NCI-H524 (cell line): Measurements from ENCODE around the gene SHISA9.
A peak's percentile ranks its signal among the peaks of the same experiment; 100 is the strongest.

Experiments used
- DNase-seq, 2 experiments: peaks; one replicate each; lab custom pipeline; 2025; lab: John Stamatoyannopoulos, UW

The SHISA9 gene

DNA sequence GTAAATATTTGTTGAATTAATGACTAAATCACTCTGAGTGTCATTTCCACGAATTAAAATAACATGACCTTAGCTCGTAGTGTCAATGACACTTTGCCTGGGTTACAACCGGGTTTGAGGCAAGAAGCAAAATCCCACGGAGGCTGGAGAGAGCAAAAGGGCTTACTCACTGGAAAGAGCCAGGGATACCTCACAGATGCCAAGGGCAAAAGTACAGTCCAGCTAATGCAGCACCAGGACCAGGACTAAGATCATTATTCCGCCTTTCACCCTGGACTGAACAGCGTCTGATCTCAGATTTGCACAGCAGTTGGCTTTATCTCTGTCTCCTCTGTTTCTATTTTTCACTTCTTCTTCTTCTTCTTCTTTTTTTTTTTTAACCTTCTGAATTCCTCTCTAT is 175.5 kb downstream of the SHISA9 start:
- no peak for DNase-seq

DNA sequence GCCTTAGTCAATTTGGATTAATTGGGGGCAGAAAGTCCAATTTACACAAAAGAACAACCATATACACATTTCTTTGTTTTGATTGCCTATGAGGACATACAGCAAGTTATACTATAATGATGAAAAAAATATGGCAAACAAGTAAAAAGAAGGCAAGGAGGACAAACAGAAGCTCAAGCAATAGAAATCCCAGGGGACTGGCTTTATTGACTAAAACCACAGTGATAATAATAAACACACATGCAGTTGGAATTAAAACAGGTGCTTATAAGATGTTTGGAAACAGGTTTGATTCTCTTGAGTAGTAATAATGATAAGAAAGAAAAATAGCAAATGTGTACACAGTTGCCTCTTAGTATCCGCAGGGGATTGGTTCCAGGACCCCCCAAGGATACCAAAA is 176.4 kb downstream of the SHISA9 start:
- peak in 1 of 2 experiments; percentile 29 for DNase-seq

DNA sequence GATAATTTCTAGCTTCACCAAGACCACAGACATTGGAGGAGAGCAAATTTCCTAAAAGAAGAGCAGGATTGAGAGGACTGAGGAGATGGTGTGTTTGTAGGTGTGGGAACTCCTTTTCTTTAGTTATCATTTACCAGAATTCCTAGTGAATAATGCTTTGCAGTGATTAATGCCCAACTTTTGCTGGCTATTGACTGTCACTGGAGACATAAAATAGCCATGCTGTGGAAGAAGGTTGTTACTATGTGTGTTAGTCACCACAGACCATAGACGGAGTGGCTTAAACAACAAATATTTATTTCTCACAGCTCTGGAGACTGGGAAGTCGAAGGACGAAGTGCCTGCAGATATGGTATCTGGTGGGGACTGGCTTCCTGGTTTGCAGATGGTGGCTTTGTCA is 179.1 kb downstream of the SHISA9 start:
- DNase-seq: no peak

DNA sequence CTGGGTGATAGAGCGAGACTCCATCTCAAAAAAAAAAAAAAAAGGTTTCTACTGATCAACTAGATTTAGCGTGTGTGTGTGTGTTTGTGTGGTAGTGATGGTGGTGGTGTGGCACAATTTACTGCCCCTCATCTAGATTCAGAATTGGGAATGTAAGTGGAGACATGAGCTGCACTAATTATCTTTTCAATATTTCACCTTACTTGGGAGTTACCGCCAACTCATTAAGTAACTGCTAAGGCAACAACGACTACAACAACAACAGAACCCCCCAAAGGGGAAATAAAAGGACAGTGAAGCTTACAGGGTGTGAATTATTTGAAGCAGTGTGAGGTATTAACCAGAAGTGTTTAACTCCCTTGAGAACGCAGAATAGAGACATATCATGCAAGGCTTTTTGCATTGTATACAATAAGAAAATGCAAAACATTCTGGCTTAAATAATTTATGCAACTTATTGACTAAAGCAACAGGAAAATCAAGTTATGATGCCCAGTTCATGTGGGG is 180.5 kb downstream of the SHISA9 start:
- no peak for DNase-seq

DNA sequence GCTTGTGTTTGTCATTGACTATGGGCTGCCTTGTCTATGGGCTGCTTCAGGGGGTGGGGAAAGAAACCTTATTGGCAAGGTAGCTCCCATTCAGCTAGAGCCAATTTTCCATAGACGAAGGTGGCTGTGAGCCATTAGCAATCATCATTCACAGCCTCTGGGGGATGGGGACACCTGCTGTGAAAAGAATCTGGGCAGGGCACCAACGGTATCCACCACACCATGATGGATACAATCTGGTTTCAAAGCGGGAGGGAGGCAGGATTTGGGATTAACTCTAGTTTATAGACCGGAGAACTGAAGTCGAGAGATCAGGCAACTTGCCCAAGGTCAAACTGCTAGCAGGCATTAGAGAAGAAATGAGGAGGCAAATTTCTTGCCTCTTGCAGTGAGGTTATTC is 182.3 kb downstream of the SHISA9 start:
- DNase-seq: no peak

DNA sequence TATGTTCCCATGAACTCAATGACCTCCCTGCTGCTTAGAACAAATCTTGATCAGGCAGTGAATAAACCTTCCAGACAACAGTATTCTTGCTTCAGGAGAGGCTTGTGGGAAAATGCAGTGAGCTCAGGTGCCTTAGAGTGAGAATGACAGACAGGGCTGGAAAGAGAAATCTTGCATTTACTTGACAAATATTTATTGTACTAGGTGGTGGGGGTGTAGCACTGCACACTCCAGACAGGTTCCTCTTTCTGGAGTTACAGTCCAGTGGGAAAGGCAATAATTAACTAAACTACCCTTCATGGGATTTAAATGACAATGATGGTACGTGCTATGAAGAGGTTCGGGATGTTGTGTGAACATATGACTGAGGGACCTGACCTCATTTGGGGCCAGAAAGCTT is 182.9 kb downstream of the SHISA9 start:
- DNase-seq: no peak

DNA sequence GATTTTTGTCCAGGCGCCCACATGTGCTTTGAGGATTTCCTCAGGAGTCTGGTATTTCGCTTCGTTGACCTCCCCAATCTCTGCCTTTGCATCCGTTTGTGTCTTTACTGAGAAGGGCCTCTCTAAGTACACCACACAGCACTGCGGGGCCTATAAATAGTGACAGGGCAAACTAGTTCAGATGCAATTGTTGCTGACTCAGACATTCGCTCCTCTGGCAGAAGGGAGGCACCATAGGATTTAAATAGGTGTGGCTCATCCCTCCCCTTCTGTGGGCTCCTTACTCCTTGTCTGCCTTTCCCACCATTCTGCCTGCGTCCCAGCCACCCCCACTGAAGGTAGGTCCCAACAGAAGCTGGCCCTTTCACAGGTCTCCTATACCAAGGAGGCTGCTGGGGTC is 192.3 kb downstream of the SHISA9 start:
- no peak for DNase-seq

DNA sequence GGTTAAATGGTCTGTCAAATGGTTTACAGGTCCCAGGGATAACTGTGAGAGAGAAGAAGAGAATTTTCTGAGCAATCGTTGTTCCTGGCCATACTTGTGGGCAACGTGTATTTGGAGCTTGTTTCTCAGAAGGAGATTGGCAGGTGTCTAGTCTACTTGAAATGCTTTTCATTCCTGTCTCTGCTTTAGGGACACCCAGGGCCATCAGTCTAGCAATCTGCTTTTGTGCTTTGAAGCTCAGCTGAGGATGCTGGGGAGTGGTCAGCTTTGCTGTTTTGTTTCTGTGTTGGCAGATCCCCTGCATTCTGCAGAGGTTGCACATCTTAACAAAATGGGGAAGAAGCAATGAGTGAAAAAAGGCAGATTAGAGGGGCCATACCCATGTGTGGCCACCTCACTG is 193.7 kb downstream of the SHISA9 start:
- no peak for DNase-seq

DNA sequence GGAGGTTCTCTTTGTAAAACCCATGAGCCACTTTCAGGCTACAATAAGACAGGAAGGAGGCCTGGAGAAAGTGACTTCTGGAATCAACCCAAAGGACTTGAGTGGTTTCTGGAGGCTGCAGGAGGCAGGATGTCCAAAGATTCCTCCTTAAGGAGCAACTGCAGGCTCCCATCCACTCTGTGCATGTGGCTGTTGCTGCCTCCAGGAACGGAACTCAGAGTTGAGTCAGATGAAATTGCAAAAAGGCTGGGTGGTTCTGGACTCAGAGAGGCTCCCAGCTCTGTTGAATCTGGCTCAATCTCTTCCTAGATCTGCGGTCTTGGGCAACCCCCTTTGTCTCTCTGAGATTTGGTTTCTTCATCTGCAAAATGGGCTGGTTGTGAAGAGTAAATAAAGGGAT is 197.1 kb downstream of the SHISA9 start:
- no peak for DNase-seq

DNA sequence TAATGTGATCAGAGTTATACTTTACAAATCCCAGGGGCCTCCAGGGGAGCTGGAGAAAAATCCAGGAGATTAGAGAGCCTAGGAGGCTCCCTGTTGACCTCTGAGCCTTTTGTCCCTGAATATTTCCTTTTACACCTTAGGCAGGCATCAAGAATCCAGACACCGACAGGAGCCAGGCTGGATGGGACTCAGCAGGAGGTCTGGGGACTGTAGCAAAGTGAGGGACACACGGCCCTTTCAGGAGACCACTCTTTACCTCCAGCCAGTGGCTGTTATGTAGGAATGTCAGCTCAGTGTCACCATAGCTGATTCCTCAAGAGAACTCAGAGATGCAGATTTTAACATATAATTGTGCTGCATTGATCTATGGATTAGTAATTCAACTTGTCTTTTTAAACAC is 198.4 kb downstream of the SHISA9 start:
- no peak for DNase-seq

DNA sequence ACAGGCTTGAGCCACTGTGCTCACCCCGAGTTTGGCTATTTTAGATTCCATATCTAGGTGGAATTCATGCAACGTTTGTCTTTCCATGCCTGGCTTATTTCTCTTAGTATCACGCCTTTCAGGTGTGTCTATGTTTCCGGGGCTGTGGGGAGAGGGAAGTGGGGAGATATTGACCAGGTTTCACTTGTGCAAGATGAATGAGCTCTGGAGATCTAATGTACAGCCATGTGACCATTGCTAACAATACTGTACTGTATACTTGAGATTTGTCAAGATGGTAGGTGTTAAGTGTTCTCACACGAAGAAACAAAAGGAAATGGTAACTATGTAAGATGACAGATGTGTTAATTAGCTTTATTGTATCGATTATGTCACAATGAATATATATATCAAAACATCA is 199.6 kb downstream of the SHISA9 start:
- DNase-seq: no peak

DNA sequence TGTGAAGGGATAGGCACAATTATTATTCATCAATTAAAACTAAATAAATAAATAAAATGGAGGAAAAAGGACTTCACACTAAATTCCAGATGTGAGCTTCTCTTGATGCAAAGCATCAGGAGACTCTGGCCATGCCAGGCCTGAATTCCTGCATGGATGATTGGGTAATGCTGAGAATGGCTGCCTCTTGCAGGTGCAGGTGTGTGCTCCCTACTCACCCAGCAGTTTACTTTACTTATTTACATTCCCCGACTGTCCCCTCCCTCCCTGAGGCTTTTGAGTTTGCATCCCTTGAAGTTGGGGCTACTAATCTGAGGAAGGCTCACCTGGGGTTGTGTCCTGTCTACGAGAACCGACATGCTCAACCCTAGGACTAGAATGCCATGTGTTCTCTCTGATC is 200.4 kb downstream of the SHISA9 start:
- DNase-seq: no peak

DNA sequence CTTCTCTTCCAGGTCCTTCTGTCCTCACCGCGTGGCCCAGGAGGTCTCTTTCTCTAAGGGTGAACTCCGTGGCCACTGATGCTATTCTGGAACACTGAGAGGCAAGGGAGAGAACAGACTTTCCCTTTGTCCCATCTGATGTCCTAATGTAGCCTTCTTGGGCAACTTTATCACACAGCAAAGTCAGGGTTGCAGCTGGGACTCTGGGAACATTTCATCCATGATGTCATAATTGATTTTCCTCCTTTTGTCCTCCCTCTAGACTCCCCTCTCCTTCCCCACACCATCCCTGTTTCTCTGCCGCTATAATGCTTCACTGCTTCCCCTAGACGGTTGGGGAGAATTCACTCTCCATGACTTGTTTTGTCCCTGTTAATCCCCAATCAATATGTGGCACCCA is 201.0 kb downstream of the SHISA9 start:
- no peak for DNase-seq

DNA sequence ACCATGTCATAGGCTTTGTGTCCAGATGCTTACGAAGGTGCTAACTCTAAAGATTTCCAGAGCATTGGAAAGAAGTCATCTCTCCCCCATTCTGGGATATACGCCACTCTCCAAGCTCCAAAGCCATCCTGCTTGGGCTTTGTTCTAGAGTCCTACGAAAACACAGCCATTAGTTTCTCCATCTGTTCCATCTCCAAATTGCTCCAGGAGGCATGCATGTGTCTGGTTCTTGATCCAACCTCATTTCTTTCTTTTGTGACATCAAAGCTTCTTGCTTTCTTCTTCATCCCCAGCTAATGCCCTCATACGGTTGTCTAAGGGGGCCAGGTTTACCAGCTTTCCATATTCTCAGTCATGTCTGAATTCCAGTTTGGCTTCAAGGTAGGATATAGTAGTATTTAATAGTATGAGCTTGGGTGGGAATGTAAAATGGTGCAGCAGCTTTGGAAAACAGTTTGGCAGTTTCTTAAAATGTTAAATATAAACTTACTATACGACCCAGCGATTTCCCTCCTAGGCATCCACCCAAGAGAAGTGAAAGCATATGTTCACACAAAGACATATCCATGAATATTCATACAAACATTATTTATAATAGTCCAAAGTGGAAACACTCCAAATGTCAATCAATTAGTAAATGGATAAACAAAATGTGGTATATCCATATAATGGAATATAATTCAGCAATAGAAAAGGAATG is 202.6 kb downstream of the SHISA9 start:
- DNase-seq: no peak

DNA sequence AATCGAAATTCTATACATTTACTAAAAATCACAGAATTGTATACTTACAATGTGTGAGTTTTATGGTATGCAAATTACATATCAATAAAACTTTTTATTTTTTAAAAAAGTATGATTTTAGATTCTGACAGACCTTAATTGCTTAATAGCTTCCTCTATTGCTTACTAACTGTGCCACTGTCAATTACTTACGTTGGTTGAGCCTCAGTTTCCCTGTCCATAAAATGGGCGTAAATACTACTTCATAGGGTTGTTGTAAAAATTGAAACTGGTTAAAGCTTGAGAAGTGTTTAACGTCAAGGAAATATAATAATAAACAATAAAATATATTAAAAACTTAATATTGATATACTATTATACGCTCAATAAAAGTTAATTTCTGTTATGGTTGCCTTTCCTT is 203.4 kb downstream of the SHISA9 start:
- DNase-seq: no peak

DNA sequence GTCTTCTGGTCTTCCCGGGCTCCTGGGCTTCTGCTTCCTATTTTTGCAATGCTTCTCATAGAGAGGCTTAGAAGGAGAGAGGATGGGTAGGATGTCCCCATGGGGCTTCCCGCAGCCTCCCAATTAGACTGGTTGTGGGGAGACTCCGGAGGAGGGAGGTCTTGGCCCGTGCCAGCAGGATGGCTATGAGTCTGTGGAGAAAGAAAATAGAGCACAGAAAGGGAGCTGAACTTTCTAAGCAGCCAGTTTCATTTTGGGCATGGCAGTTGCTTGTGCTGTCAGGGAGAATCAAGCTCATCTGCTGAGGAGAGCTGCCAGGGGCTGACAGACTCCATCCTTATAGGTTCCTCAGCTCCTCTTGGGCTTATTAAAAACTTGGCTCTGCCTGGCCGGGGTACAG is 204.0 kb downstream of the SHISA9 start:
- no peak for DNase-seq

DNA sequence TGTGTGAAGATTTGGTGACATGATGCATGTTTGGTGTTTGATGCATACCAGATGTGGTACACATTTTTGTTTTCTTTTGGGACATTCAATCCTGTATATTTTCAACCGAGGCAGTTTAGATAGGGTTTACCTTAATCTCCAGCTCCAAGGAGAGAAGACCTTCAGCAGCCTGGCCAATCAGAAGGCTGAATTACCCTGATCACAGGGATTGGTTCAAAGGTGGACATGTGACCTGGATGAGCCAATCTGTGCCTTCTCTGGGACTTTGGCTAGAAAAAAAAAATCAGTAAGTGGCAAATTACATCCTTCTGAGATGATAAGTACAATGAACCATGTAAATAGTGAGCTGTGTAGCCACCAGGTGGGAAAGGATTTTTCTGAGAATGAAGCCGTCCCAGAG is 205.1 kb downstream of the SHISA9 start:
- no peak for DNase-seq

DNA sequence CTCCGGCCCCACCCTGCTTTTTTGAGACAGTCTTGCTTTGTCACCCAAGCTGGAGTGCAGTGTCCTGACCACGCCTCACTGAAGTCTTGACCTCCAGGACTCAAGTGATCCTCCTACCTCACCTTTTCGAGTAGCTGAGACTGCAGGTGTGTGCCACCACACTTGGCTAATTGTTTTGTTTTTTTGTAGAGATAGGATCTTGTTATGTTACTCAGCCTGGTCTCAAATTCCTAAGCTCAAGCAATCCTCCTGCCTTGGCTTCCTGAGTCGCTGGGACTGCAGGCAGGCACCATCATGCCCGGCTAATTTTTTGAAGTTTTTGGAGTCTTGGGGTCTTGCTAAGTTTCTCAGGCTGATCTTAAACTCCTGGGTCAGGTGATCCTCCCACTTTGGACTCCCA is 206.7 kb downstream of the SHISA9 start:
- no peak for DNase-seq

DNA sequence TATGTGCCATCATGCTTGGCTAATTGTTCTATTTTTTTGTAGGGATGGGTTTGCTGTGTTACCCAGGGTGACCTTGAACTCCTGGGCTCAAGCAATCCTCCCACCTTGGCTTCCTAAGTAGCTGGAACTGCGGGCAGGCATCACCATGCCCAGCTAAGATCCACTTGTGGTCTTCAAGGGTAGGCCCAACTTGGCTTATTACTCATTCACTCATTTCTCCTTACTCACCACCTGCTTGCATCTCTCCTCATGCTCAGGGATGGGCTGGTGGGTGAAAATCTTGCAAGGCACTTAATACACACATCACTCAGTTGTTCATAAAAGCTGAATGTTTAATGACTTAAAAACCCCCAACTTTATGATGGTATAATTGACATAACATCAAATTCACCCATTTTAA is 207.8 kb downstream of the SHISA9 start:
- no peak for DNase-seq

DNA sequence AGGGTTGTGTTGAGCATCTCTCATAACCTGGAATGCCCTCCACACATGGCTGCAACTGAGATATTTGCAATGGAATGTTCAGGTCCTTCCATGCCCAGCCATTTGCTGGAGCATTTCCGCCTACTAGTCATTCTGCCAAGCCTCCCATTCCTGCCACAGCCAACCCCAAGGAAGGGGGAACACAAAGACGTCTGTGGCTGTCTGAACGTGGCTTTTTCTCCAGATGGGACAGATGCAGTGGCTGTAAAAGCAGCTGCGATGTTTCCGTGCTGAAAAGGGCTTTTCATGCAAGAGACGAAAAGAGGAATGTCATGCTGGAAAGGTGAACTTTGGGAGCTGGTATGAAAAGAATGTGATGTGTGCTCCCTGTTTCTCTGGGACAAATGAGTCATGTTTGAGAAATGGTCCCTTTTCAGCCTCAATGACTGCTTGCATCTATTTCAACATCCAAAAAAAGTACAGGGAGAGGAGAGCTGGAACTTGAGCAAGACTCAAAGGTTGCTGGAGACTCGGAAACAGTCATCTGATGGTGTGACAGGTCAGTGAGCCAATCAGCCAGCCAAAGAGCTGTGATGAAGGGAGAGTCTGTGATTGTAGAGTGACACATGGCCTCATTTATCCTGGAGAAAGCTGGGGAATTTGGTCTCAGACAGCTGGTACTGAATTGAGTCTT is 208.9 kb downstream of the SHISA9 start:
- DNase-seq: no peak

DNA sequence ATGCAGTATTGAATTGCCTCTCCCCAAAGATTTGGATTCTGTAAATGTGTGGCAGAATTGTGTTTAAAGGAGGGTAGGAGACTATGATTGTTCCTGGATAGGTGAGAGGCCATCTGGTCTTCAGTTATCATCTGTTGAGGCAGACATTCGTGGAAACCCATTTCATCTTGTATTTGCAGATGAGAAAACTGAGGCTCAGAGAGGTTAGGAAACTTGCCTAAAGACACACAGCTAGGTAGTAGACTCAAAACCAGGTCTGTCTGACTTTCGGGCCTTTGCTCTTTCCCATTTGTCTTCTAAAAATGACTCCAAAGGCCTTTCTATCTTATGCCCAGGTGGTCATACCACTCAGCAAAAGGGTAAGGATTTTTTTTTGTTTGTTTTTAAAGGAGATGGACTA is 210.3 kb downstream of the SHISA9 start:
- DNase-seq: no peak

DNA sequence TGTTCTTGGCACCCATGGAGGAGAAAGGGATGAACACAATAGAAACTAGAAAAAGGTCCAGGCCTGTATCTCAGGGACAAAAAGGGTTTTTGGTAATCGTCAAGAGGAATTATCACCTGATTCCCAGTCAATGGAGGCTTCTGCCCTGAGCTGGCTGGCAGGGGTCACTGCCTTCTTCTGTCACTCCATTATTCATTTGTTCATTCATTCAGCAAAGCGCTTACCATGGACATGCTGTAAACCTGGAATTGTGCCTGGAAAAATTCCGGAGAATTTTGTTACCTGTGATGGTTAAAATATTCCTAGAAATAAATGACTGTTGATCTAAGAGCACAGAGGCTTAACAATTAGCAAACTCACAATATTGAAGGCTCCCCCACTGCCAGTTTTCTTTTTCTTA is 212.3 kb downstream of the SHISA9 start:
- no peak for DNase-seq

DNA sequence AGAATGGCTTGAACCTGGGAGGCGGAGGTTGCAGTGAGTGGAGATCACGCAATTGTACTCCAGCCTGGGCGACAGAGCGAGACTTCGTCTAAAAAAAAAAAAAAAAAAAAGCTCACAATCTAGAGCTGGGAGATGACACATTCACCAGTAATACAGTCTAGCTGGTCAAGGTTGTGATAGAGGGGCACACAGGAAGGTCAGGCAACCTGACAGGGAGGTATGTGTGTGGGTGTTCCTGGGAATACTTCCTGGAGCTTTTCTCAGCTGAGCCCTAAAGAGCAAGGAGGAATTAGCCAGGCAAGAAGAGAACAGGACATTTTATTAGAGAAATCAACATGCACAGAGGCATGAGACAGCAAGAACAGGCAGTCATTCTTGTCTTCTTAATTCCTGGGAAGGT is 216.7 kb downstream of the SHISA9 start:
- no peak for DNase-seq

DNA sequence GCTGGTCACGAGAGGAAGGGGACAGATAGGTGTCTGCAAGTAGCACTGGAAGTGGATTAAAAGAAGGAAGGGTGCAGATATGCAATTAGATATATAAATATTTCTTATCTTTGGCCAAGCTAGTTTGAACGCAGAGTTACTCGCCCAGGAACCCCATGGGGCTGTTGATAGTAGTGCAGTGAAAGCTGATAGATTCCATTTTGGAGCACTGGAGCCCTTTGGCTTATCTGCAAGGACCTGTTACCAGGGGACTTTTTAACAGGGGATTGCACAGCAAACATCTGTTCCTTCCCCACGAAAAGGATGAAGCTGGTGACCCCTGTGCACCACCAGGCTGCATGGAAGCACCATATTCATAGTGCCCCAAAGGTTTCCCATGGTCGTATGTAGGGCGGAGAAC is 218.7 kb downstream of the SHISA9 start:
- peak in 1 of 2 experiments; percentile 22 for DNase-seq
